ENCODE data around the gene SLC25A19. TPM values are rescaled to one million over a fixed set of nuclear protein-coding genes. Genes with fewer than 3 reads are reported as not detected.

The SLC25A19 gene
- polyA plus RNA-seq, 1 of the 3 experiments (the other 2 are of a cell fraction) = 11.7 TPM

DNA sequence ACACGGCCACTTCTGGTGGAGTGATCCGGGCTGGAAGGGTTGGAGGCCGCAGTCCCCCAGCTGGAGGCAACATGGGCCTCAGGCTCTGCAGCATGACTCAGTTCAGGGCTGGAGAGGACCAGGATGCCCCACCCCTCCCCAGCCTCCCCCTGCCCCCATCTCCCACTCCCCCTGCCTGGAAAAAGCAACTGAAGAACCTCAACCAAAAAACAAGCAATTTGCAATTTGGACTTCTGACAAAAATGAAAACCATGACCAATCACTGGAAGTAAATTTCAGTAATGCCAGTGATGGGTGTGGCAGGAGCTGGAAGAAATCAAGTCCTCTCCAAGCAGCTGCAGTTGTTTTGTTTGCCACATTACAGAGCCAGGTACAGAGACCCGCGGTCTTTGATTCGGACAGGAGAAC, 11.6 kb downstream of the SLC25A19 start:
- H4K20me1 ChIP-seq (ENCODE audit: insufficient read depth) = no peaks in the 10 kb centered on the region
- peak overlapping the region in 1 of 2 experiments; percentile 3; a peak in 1 of 4 replicates for H3K27ac ChIP-seq (ENCODE audit: low read depth in 2 of 2, low read length in 1 of 2)
- H3K79me2 ChIP-seq (ENCODE audit: insufficient read depth) = no peaks in the 10 kb centered on the region
- no peaks in the 10 kb centered on the region for H3K9me2 ChIP-seq
- no peak overlapping the region for H3K4me2 ChIP-seq
- H3K4me3 ChIP-seq (ENCODE audit: low read depth in 2 of 2, low read length in 1 of 2) = no peak overlapping the region
- peaks cover under 1% of the 10 kb centered on the region for H3F3A ChIP-seq (replicated peaks; ENCODE audit: insufficient read depth)
- H3K27me3 ChIP-seq (ENCODE audit: insufficient read depth) = no peaks in the 10 kb centered on the region
- WGBS (ENCODE audit: low lambda C conversion rate) = 86% methylated on average over 6 of the region's 6 CpGs
- H3K36me3 ChIP-seq (replicated peaks in 1 of 2; ENCODE audit: control insufficient read depth in 1 of 2, insufficient read depth in 2 of 2, low read length in 1 of 2) = no peaks in the 10 kb centered on the region
- TF ChIP-seq, protein P1, sequence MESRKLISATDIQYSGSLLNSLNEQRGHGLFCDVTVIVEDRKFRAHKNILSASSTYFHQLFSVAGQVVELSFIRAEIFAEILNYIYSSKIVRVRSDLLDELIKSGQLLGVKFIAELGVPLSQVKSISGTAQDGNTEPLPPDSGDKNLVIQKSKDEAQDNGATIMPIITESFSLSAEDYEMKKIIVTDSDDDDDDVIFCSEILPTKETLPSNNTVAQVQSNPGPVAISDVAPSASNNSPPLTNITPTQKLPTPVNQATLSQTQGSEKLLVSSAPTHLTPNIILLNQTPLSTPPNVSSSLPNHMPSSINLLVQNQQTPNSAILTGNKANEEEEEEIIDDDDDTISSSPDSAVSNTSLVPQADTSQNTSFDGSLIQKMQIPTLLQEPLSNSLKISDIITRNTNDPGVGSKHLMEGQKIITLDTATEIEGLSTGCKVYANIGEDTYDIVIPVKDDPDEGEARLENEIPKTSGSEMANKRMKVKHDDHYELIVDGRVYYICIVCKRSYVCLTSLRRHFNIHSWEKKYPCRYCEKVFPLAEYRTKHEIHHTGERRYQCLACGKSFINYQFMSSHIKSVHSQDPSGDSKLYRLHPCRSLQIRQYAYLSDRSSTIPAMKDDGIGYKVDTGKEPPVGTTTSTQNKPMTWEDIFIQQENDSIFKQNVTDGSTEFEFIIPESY (IDR thresholded peaks at IDR 0.05; ENCODE audit: borderline replicate concordance, low read depth) = no peak
- TF ChIP-seq FOSL2 (IDR thresholded peaks at IDR 0.05; ENCODE audit: borderline replicate concordance, low read depth) = no peak
- no peak for TF ChIP-seq TEAD4 (IDR thresholded peaks at IDR 0.05; ENCODE audit: borderline replicate concordance, insufficient read depth)
- ChIA-PET POLR2A (no interaction called here), CTCF (interaction anchor here (0.7 to 2.4 kb wide), 8 partner anchors 14 to 172 kb away, joined by 3 to 8 read pairs (median 4); no protein-coding TSS in a partner anchor)
- H3K4me1 ChIP-seq (ENCODE audit: control insufficient read depth in 1 of 2, insufficient read depth in 2 of 2, low read depth in 1 of 2, low read length in 1 of 2) = peaks cover 5 to 19% of the 10 kb centered on the region in 2 experiments; a peak in 3 of 4 replicates
- DNase-seq = no peak
- no peaks in the 10 kb centered on the region for H3K9me3 ChIP-seq
- H3K9ac ChIP-seq = no peak overlapping the region
- H2AFZ ChIP-seq (ENCODE audit: low read depth) = no peak overlapping the region

DNA sequence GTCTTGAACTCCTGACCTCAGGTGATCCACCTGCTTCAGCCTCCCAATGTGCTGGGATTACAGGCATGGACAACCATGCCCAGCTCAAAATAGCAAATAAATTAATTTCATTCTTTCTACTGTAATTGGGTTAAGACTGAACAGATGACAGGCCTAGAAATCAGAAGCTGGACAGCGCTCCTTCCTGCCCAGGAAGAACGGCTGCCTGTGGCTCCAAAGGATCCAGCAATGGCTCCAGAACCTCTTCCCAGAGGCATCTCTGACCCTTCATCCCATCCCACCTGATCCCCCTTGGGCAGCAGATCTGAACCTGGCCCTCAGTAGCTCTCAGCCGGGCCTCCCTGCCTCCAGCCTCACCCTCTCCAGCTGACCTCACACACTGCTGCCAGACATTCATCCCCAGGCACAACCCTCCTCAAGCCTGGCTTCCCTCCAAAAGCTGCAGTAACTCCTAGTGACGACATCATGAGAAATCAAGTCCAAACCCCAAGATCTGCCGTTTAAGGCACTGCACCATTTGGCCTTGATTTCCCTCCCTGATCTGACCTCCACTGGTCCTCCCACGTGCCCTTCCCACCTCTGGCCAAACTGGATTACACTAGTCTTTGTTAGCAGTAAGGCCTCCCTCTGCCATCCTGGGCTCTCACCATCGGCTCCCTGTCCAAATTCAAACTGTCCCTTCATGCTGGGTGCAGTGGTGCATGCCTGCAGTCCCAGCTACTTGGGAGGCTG, 15.1 kb downstream of the SLC25A19 start:
- 65% methylated on average over 7 of the region's 7 CpGs for WGBS (ENCODE audit: low lambda C conversion rate)
- Histone ChIP-seq H3K9me2 (no peaks in the 10 kb centered on the region), H3K4me1 (ENCODE audit: control insufficient read depth in 1 of 2, insufficient read depth in 2 of 2, low read depth in 1 of 2, low read length in 1 of 2) (peaks cover 23 to 43% of the 10 kb centered on the region in 2 experiments; a peak in 3 of 4 replicates), H3K4me2 (0 out of 2 replicates have a peak overlapping the region, but pooled peaks have one; percentile 2), H3F3A (replicated peaks; ENCODE audit: insufficient read depth) (peaks cover 6% of the 10 kb centered on the region), H3K4me3 (ENCODE audit: low read depth in 2 of 2, low read length in 1 of 2) (no peak overlapping the region), H3K9me3 (no peaks in the 10 kb centered on the region), H3K27ac (ENCODE audit: low read depth in 2 of 2, low read length in 1 of 2) (peak overlapping the region in 1 of 2 experiments; percentile 97; a peak in 2 of 4 replicates), H2AFZ (ENCODE audit: low read depth) (no peak overlapping the region), H4K20me1 (ENCODE audit: insufficient read depth) (no peaks in the 10 kb centered on the region), H3K9ac (no peak overlapping the region), H3K79me2 (ENCODE audit: insufficient read depth) (peaks cover 9% of the 10 kb centered on the region), H3K36me3 (replicated peaks in 1 of 2; ENCODE audit: control insufficient read depth in 1 of 2, insufficient read depth in 2 of 2, low read length in 1 of 2) (no peaks in the 10 kb centered on the region), H3K27me3 (ENCODE audit: insufficient read depth) (no peaks in the 10 kb centered on the region)
- peak; percentile 50 for DNase-seq
- ChIA-PET CTCF (interaction anchor here (0.6 to 6.8 kb wide), 8 partner anchors 9 to 139 kb away, joined by 3 to 102 read pairs (median 38); partner anchors contain the start of genes GGA3, MRPS7 and SLC25A19), POLR2A (interaction anchor here (0.5 to 5.3 kb wide), 3 partner anchors 13 to 120 kb away, joined by 3 to 67 read pairs (median 29); partner anchors contain the start of genes GGA3, MRPS7 and SLC25A19)
- peak; percentile 71 for TF ChIP-seq NFIC (IDR thresholded peaks at IDR 0.05; ENCODE audit: borderline replicate concordance)
- TF ChIP-seq, protein P2, sequence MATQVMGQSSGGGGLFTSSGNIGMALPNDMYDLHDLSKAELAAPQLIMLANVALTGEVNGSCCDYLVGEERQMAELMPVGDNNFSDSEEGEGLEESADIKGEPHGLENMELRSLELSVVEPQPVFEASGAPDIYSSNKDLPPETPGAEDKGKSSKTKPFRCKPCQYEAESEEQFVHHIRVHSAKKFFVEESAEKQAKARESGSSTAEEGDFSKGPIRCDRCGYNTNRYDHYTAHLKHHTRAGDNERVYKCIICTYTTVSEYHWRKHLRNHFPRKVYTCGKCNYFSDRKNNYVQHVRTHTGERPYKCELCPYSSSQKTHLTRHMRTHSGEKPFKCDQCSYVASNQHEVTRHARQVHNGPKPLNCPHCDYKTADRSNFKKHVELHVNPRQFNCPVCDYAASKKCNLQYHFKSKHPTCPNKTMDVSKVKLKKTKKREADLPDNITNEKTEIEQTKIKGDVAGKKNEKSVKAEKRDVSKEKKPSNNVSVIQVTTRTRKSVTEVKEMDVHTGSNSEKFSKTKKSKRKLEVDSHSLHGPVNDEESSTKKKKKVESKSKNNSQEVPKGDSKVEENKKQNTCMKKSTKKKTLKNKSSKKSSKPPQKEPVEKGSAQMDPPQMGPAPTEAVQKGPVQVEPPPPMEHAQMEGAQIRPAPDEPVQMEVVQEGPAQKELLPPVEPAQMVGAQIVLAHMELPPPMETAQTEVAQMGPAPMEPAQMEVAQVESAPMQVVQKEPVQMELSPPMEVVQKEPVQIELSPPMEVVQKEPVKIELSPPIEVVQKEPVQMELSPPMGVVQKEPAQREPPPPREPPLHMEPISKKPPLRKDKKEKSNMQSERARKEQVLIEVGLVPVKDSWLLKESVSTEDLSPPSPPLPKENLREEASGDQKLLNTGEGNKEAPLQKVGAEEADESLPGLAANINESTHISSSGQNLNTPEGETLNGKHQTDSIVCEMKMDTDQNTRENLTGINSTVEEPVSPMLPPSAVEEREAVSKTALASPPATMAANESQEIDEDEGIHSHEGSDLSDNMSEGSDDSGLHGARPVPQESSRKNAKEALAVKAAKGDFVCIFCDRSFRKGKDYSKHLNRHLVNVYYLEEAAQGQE (IDR thresholded peaks at IDR 0.05; ENCODE audit: low read depth, low read length) = peak; percentile 89
- TF ChIP-seq, protein P3, sequence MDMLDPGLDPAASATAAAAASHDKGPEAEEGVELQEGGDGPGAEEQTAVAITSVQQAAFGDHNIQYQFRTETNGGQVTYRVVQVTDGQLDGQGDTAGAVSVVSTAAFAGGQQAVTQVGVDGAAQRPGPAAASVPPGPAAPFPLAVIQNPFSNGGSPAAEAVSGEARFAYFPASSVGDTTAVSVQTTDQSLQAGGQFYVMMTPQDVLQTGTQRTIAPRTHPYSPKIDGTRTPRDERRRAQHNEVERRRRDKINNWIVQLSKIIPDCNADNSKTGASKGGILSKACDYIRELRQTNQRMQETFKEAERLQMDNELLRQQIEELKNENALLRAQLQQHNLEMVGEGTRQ (IDR thresholded peaks at IDR 0.05; ENCODE audit: borderline replicate concordance, low read depth, low read length) = no peak
- no peak for TF ChIP-seq SMC3 (IDR thresholded peaks at IDR 0.05; ENCODE audit: low read depth, low read length)

Data from SK-N-SH (cell line).